B cell (primary cell): Measurements from ENCODE around the gene RERE.

ENCODE experiments used
- EZH2 ChIP-seq: IDR thresholded peaks from 2 replicates; pipeline ENCODE4 v1.6.1; 2012; ENCODE audit warnings: borderline replicate concordance, low read depth, mild to moderate bottlenecking, moderate library complexity, low read length; ENCODE audit not compliant: insufficient read depth, poor library complexity, severe bottlenecking
- TF ChIP-seq, protein P1 (sequence below): fragments of 200-600 bp; IDR thresholded peaks from one replicate; pipeline ENCODE4 v1.8.0; 2022; ENCODE audit warnings: antibody characterized with exemption, mild to moderate bottlenecking

DNA sequence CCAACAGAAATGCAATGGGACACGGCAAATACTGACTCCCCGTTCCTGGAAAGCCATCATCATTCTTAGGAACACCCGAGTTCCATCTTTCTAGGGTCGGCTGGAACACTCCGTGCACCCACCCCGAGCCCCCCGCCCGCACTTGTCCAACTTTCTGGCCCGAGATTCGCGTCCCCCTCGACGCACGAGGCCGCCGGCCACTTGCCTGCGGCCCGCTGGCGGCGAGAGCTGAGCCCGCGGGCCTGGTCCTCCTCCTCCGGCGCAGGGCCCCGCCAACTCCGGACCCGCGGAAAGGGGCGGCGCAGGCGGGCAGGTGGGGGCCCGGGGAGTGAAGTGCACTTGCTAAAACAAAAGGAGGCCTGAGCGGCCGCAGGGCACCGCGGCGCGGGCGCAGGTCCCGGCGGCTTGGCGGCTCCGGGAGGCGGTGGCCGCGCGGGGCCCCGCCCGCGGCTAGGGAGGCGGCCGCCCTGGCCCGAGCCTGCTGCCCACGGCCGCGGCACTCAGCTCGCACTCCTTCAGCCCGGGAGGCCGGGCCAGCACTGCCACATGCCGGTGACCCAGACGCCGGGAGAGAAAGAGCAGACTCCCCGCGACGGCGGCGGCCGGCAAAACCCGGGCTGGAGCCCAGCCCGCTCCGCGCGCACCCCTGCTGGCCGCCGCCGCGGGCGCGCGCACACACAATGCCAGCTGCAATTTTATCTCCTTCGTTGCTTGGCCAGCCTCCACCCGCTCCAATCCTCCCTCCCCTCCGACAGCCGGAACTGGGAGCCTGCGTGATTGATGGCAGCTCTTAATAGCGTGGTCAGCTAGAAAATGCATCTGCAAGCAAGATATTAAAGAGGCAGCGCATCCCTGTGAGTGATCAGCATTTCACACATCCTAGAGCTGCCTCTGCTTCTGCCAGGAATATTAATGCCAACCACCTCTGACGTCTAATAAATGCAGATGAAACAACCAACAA lies 114.3 kb downstream of the RERE start:
- TF ChIP-seq, protein P1, sequence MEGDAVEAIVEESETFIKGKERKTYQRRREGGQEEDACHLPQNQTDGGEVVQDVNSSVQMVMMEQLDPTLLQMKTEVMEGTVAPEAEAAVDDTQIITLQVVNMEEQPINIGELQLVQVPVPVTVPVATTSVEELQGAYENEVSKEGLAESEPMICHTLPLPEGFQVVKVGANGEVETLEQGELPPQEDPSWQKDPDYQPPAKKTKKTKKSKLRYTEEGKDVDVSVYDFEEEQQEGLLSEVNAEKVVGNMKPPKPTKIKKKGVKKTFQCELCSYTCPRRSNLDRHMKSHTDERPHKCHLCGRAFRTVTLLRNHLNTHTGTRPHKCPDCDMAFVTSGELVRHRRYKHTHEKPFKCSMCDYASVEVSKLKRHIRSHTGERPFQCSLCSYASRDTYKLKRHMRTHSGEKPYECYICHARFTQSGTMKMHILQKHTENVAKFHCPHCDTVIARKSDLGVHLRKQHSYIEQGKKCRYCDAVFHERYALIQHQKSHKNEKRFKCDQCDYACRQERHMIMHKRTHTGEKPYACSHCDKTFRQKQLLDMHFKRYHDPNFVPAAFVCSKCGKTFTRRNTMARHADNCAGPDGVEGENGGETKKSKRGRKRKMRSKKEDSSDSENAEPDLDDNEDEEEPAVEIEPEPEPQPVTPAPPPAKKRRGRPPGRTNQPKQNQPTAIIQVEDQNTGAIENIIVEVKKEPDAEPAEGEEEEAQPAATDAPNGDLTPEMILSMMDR = no peak
- no peak for TF ChIP-seq EZH2
